ENCODE data around the gene SRSF12.
A peak's percentile ranks its signal among the peaks of the same experiment; 100 is the strongest.

DNA sequence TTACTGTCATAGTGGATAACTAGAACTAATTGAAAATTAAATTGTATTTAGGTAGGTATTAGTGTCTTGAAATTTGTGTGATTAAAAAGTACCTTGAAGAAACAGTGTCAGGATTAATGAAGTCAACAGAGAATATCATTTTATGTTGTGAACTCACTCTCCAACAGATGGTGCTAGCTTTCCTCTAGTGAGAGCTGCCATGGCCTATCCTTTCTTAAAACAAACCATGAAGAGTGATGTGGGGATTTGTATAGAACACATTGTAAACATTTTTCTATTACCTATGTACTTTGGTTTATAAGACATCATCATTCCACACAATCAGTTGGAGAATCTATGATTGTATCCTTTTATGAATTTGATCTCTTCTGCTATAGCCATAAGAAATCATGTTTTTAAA is 4.8 kb upstream of the SRSF12 start:
- TF ChIP-seq, protein P1, sequence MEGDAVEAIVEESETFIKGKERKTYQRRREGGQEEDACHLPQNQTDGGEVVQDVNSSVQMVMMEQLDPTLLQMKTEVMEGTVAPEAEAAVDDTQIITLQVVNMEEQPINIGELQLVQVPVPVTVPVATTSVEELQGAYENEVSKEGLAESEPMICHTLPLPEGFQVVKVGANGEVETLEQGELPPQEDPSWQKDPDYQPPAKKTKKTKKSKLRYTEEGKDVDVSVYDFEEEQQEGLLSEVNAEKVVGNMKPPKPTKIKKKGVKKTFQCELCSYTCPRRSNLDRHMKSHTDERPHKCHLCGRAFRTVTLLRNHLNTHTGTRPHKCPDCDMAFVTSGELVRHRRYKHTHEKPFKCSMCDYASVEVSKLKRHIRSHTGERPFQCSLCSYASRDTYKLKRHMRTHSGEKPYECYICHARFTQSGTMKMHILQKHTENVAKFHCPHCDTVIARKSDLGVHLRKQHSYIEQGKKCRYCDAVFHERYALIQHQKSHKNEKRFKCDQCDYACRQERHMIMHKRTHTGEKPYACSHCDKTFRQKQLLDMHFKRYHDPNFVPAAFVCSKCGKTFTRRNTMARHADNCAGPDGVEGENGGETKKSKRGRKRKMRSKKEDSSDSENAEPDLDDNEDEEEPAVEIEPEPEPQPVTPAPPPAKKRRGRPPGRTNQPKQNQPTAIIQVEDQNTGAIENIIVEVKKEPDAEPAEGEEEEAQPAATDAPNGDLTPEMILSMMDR (IDR thresholded peaks at IDR 0.05; ENCODE audit: insufficient read depth, low read length, poor library complexity, severe bottlenecking): peak; percentile 55
- TF ChIP-seq EZH2phosphoT487 (conservative IDR thresholded peaks at IDR 0.05; ENCODE audit: low read length): no peak

Measured in SU-DHL-6 (cell line).